SK-N-SH (cell line): Measurements from ENCODE around the gene PTPDC1. TPM values are rescaled to one million over a fixed set of nuclear protein-coding genes. Genes with fewer than 3 reads are reported as not detected.

Experiments
- CTCF ChIA-PET: fragments of 300-600, 350-600 bp; formaldehyde crosslinking; extraction: SDS; loops from one replicate; lab custom pipeline; 2021; lab: Yijun Ruan, JAX
- POLR2A ChIA-PET: fragments of 350-600 bp; sonication (Branson Sonifier 250); formaldehyde crosslinking; extraction: SDS; loops from one replicate; lab custom pipeline; 2020; ENCODE audit warnings: antibody characterized with exemption, inconsistent platforms; lab: Yijun Ruan, JAX
- DNase-seq: peaks from one replicate; pipeline ENCODE4 v3.0.0; 2012
- H2AFZ ChIP-seq: fragments of 200-600 bp; sonication (generic); 2 replicates; pipeline ENCODE4 v1.8.1; 2016; ENCODE audit warnings: antibody characterized with exemption, mild to moderate bottlenecking, low read depth
- H3F3A ChIP-seq: fragments of 200-600 bp; sonication (generic); replicated peaks from 2 replicates; pipeline ENCODE3; 2016; ENCODE audit warnings: antibody characterized with exemption, mild to moderate bottlenecking; ENCODE audit not compliant: insufficient read depth
- H3K27ac ChIP-seq, 2 experiments: fragments of 200-500 bp in 1 of 2; fragments of 200-600 bp in 1 of 2; sonication (Bioruptor generic) in 1 of 2; sonication (generic), shearing (Covaris generic) in 1 of 2; 2 replicates each; pipeline versions ENCODE4 v1.5.1 to v1.6.1; 2014 to 2016; ENCODE audit warnings: low read depth in 2 of 2, inconsistent platforms in 1 of 2, low read length in 1 of 2, mild to moderate bottlenecking in 1 of 2, mixed read lengths in 1 of 2
- H3K27me3 ChIP-seq: fragments of 200-600 bp; sonication (generic), shearing (Covaris generic); 2 replicates; pipeline ENCODE4 v1.6.1; 2016; ENCODE audit warnings: mixed run types; ENCODE audit not compliant: insufficient read depth
- H3K36me3 ChIP-seq, 2 experiments: fragments of 200-500 bp in 1 of 2; fragments of 200-600 bp in 1 of 2; sonication (Bioruptor generic) in 1 of 2; sonication (generic) in 1 of 2; replicated peaks in 1 of 2; 2 replicates each; pipeline versions ENCODE3 to v1.5.1; 2014 to 2016; ENCODE audit warnings: low read length in 1 of 2, mild to moderate bottlenecking in 1 of 2; ENCODE audit not compliant: insufficient read depth in 2 of 2, control insufficient read depth in 1 of 2
- H3K4me1 ChIP-seq, 2 experiments: fragments of 200-500 bp in 1 of 2; fragments of 200-600 bp in 1 of 2; sonication (Bioruptor generic) in 1 of 2; sonication (generic), shearing (Covaris generic) in 1 of 2; 2 replicates each; pipeline versions ENCODE4 v1.5.1 to v1.6.1; 2014 to 2016; ENCODE audit warnings: low read depth in 1 of 2, low read length in 1 of 2, mixed run types in 1 of 2; ENCODE audit not compliant: insufficient read depth in 2 of 2, control insufficient read depth in 1 of 2
- H3K4me2 ChIP-seq: fragments of 200-600 bp; sonication (generic), shearing (Covaris generic); 2 replicates; pipeline ENCODE4 v1.6.1; 2017; ENCODE audit warnings: mixed run types
- H3K4me3 ChIP-seq, 2 experiments: fragments of 200-500 bp in 1 of 2; fragments of 200-600 bp in 1 of 2; sonication (Bioruptor generic) in 1 of 2; sonication (generic), shearing (Covaris generic) in 1 of 2; 2 replicates each; pipeline versions ENCODE4 v1.5.1 to v1.8.1; 2014 to 2016; ENCODE audit warnings: low read depth in 2 of 2, inconsistent platforms in 1 of 2, low read length in 1 of 2, mild to moderate bottlenecking in 1 of 2, mixed read lengths in 1 of 2, moderate library complexity in 1 of 2
- H3K79me2 ChIP-seq: fragments of 200-600 bp; sonication (generic); 2 replicates; pipeline ENCODE4 v1.8.1; 2017; ENCODE audit warnings: mild to moderate bottlenecking; ENCODE audit not compliant: insufficient read depth
- H3K9ac ChIP-seq: fragments of 200-600 bp; sonication (generic); 2 replicates; pipeline ENCODE4 v1.6.1; 2017; ENCODE audit warnings: mixed run types
- H3K9me2 ChIP-seq: fragments of 200-600 bp; sonication (generic); 2 replicates; pipeline ENCODE4 v1.6.1; 2017; ENCODE audit warnings: mixed run types
- H3K9me3 ChIP-seq: fragments of 200-600 bp; sonication (generic); 2 replicates; pipeline ENCODE4 v1.6.1; 2017; ENCODE audit warnings: mixed run types, mild to moderate bottlenecking, moderate library complexity
- H4K20me1 ChIP-seq: fragments of 200-600 bp; sonication (generic); 2 replicates; pipeline ENCODE4 v1.6.1; 2017; ENCODE audit warnings: mild to moderate bottlenecking, mixed run types; ENCODE audit not compliant: insufficient read depth
- MXI1 ChIP-seq: IDR thresholded peaks from 2 replicates; pipeline ENCODE4 v1.6.1; 2012; ENCODE audit warnings: mild to moderate bottlenecking, low read depth, low read length, improper control_type of control experiment
- NFIC ChIP-seq: IDR thresholded peaks from 2 replicates; pipeline ENCODE4 v1.4.0; 2012; ENCODE audit warnings: borderline replicate concordance
- NRF1 ChIP-seq: IDR thresholded peaks from 2 replicates; pipeline ENCODE4 v1.6.1; 2012; ENCODE audit warnings: low read depth, mild to moderate bottlenecking, low read length
- POLR2AphosphoS5 ChIP-seq: IDR thresholded peaks from 2 replicates; pipeline ENCODE4 v1.6.1; 2012; ENCODE audit warnings: low read depth, low read length
- RXRA ChIP-seq: IDR thresholded peaks from 2 replicates; pipeline ENCODE4 v1.4.0; 2012; ENCODE audit warnings: low read depth, mild to moderate bottlenecking, borderline replicate concordance
- SIN3A ChIP-seq: IDR thresholded peaks from 2 replicates; pipeline ENCODE4 v1.6.1; 2012; ENCODE audit warnings: low read depth, mild to moderate bottlenecking, low read length, moderate library complexity, borderline replicate concordance
- SMC3 ChIP-seq: IDR thresholded peaks from 2 replicates; pipeline ENCODE4 v1.6.1; 2012; ENCODE audit warnings: low read depth, low read length, improper control_type of control experiment
- TCF12 ChIP-seq: IDR thresholded peaks from 2 replicates; pipeline ENCODE4 v1.4.0; 2012
- TEAD4 ChIP-seq: IDR thresholded peaks from 2 replicates; pipeline ENCODE4 v1.4.0; 2012; ENCODE audit warnings: mild to moderate bottlenecking, borderline replicate concordance; ENCODE audit not compliant: insufficient read depth
- YY1 ChIP-seq: IDR thresholded peaks from 2 replicates; pipeline ENCODE4 v1.4.0; 2012; ENCODE audit warnings: low read depth, mild to moderate bottlenecking
- WGBS: methylation state at CpG from one replicate; pipeline ENCODE4 v1.1.6; 2017; ENCODE audit warnings: low lambda C conversion rate; 5-methylcytosine and 5-hydroxymethylcytosine counted together
- polyA plus RNA-seq, 3 experiments: library from polyadenylated mRNA; depleted of rRNA; stranded (reverse); fragments of >200 nt; gene quantifications; 2 replicates each; pipeline ENCODE4 v1.2.3, GENCODE V29; 2012
- TF ChIP-seq, protein P1 (sequence below): fragments of 200-600 bp; sonication (generic); IDR thresholded peaks from 2 replicates; pipeline ENCODE4 v1.6.1; 2017; ENCODE audit warnings: antibody characterized with exemption, mild to moderate bottlenecking, moderate library complexity
- TF ChIP-seq, protein P2 (sequence below): IDR thresholded peaks from 2 replicates; pipeline ENCODE4 v1.4.0; 2012; ENCODE audit warnings: low read depth, borderline replicate concordance
- TF ChIP-seq, protein P3 (sequence below): IDR thresholded peaks from 2 replicates; pipeline ENCODE4 v1.4.0; 2012; ENCODE audit warnings: low read depth, borderline replicate concordance
- TF ChIP-seq, protein P4 (sequence below): IDR thresholded peaks from 2 replicates; pipeline ENCODE4; 2012
- TF ChIP-seq, protein P5 (sequence below): IDR thresholded peaks from 2 replicates; pipeline ENCODE4 v1.4.0; 2012; ENCODE audit warnings: low read depth

The PTPDC1 gene
- polyA plus RNA-seq, 1 of the 3 experiments (the other 2 are of a cell fraction) = 3.7 TPM

DNA sequence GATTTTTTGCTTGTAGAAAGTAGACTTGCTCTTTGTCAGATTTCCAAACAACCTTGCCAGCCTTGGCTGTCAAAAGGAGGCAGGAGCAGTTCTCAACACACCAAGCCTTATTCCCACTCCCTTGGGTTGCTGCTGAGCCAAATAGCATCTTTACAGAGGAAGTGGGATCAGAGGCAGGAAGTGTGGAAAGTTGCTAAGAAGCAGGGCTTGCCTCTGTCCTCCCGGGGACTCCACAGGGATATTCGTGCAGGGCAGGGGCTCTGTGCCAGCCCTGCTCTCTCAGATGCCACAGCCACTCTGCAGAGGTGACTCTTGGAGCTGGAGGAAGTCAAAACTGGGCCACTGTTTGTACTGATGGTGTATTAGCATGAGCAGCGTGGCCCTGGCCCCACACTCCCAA is 24.3 kb downstream of the PTPDC1 start:
- Histone ChIP-seq H3K9ac (no peak overlapping the region), H3K4me2 (no peak overlapping the region)
- 60% methylated on average over 2 of the region's 3 CpGs for WGBS

More for the DNA sequence above, 24.3 kb downstream of the PTPDC1 start:
- H3K4me1 ChIP-seq = peaks cover 0 to 2% of the 10 kb centered on the region in 2 experiments; a peak in 2 of 4 replicates
- no peak overlapping the region for H2AFZ ChIP-seq
- H3K9me2 ChIP-seq = no peaks in the 10 kb centered on the region
- H3K79me2 ChIP-seq = no peaks in the 10 kb centered on the region
- H3K9me3 ChIP-seq = no peaks in the 10 kb centered on the region
- H3K4me3 ChIP-seq = no peak overlapping the region
- peaks cover 0 to 4% of the 10 kb centered on the region in 2 experiments for H3K36me3 ChIP-seq
- TF ChIP-seq YY1 = no peak
- TF ChIP-seq NFIC = no peak
- TF ChIP-seq, protein P1, sequence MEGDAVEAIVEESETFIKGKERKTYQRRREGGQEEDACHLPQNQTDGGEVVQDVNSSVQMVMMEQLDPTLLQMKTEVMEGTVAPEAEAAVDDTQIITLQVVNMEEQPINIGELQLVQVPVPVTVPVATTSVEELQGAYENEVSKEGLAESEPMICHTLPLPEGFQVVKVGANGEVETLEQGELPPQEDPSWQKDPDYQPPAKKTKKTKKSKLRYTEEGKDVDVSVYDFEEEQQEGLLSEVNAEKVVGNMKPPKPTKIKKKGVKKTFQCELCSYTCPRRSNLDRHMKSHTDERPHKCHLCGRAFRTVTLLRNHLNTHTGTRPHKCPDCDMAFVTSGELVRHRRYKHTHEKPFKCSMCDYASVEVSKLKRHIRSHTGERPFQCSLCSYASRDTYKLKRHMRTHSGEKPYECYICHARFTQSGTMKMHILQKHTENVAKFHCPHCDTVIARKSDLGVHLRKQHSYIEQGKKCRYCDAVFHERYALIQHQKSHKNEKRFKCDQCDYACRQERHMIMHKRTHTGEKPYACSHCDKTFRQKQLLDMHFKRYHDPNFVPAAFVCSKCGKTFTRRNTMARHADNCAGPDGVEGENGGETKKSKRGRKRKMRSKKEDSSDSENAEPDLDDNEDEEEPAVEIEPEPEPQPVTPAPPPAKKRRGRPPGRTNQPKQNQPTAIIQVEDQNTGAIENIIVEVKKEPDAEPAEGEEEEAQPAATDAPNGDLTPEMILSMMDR = no peak
- no peak for TF ChIP-seq POLR2AphosphoS5
- TF ChIP-seq, protein P2, sequence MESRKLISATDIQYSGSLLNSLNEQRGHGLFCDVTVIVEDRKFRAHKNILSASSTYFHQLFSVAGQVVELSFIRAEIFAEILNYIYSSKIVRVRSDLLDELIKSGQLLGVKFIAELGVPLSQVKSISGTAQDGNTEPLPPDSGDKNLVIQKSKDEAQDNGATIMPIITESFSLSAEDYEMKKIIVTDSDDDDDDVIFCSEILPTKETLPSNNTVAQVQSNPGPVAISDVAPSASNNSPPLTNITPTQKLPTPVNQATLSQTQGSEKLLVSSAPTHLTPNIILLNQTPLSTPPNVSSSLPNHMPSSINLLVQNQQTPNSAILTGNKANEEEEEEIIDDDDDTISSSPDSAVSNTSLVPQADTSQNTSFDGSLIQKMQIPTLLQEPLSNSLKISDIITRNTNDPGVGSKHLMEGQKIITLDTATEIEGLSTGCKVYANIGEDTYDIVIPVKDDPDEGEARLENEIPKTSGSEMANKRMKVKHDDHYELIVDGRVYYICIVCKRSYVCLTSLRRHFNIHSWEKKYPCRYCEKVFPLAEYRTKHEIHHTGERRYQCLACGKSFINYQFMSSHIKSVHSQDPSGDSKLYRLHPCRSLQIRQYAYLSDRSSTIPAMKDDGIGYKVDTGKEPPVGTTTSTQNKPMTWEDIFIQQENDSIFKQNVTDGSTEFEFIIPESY = no peak
- TF ChIP-seq, protein P3, sequence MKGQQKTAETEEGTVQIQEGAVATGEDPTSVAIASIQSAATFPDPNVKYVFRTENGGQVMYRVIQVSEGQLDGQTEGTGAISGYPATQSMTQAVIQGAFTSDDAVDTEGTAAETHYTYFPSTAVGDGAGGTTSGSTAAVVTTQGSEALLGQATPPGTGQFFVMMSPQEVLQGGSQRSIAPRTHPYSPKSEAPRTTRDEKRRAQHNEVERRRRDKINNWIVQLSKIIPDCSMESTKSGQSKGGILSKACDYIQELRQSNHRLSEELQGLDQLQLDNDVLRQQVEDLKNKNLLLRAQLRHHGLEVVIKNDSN = no peak
- no peak for TF ChIP-seq RXRA
- TF ChIP-seq, protein P4, sequence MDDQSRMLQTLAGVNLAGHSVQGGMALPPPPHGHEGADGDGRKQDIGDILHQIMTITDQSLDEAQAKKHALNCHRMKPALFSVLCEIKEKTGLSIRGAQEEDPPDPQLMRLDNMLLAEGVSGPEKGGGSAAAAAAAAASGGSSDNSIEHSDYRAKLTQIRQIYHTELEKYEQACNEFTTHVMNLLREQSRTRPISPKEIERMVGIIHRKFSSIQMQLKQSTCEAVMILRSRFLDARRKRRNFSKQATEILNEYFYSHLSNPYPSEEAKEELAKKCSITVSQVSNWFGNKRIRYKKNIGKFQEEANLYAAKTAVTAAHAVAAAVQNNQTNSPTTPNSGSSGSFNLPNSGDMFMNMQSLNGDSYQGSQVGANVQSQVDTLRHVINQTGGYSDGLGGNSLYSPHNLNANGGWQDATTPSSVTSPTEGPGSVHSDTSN = no peak
- TF ChIP-seq SIN3A = no peak
- TF ChIP-seq TCF12 = no peak
- TF ChIP-seq TEAD4 = no peak
- no peak for TF ChIP-seq SMC3
- no peak for TF ChIP-seq MXI1
- TF ChIP-seq, protein P5, sequence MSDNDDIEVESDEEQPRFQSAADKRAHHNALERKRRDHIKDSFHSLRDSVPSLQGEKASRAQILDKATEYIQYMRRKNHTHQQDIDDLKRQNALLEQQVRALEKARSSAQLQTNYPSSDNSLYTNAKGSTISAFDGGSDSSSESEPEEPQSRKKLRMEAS = no peak
- TF ChIP-seq NRF1 = no peak
- no peak for DNase-seq
- ChIA-PET CTCF (no interaction called here), POLR2A (no interaction called here)
- no peaks in the 10 kb centered on the region for H4K20me1 ChIP-seq
- H3K27me3 ChIP-seq = no peaks in the 10 kb centered on the region
- H3K27ac ChIP-seq = no peak overlapping the region
- peaks cover 10% of the 10 kb centered on the region for H3F3A ChIP-seq
